Measurements from ENCODE around the gene TECPR2. TPM values are rescaled to one million over a fixed set of nuclear protein-coding genes. Genes with fewer than 3 reads are reported as not detected.

TECPR2 gene
- total and polyA plus RNA-seq, 10 of the 15 experiments (the other 5 are each of a cell fraction or from before 2014, with no cell fraction given), result 0.15 to 10.0 (median 3.0) TPM

DNA sequence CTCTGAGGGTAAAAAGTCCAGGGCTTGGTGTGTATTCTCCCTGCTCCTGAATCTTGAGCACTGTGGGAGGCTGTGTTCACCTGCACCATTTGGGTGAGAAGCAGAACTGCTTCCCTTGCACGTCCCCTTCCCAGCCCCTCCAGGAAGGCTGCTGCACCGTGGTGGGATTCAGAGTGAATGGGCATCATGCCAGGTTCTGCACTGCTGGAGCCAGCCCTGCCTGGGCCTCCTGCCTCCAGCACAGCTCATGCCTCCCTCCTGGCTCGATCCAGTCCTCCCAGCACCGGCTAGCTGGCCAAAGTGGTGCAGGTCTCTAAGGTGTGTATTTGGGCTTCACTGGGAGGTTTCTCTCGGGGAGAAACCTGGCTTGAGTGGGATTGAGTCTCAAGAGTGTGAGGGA is 92.0 kb downstream of the TECPR2 start:
- CTCF ChIA-PET, result no interaction called here
- H2AFZ ChIP-seq (ENCODE audit: control insufficient read depth, low read depth, low read length), result no peak overlapping the region
- DNase-seq (ENCODE audit: low read depth, low spot score) (no peak), FAIRE-seq (no peak), ATAC-seq (no peak)
- H3K36me3 ChIP-seq (ENCODE audit: control insufficient read depth in 2 of 2, insufficient read depth in 2 of 2, low read length in 1 of 2), result peaks cover 0 to 8% of the 10 kb centered on the region in 2 experiments; a peak in 1 of 4 replicates
- H3K9me3 ChIP-seq (replicated peaks; ENCODE audit: control insufficient read depth, insufficient read depth, low read length), result no peaks in the 10 kb centered on the region
- H4K20me1 ChIP-seq (ENCODE audit: control insufficient read depth, insufficient read depth), result no peaks in the 10 kb centered on the region
- 74% methylated on average over 5 of the region's 5 CpGs for WGBS (ENCODE audit: insufficient coverage, insufficient replicate concordance, low lambda C conversion rate, missing lambda C conversion rate)
- no TSS peak for BruUV-seq (replicated peaks)
- H3K79me2 ChIP-seq (ENCODE audit: control insufficient read depth, insufficient read depth, low read length), result no peaks in the 10 kb centered on the region
- in situ Hi-C loops (cut with MboI), result no loop called here
- H3K4me2 ChIP-seq (ENCODE audit: control insufficient read depth, insufficient read depth), result no peak overlapping the region
- RAD21 ChIA-PET (ENCODE audit: unreplicated experiment), result no interaction called here
- TF ChIP-seq MEF2B (IDR thresholded peaks at IDR 0.05; ENCODE audit: partially characterized antibody, poor library complexity, severe bottlenecking) (no peak), ZNF622 (IDR thresholded peaks at IDR 0.05) (no peak), JUNB (IDR thresholded peaks at IDR 0.05) (no peak), CHD4 (IDR thresholded peaks at IDR 0.05) (no peak)
- SMC1A ChIA-PET (ENCODE audit: uncharacterized antibody, unreplicated experiment), result interaction anchor here (1.7 kb wide), 1 partner anchor 16 kb away, joined by 5 read pairs; no protein-coding TSS in a partner anchor
- no peaks in the 10 kb centered on the region for H3K27me3 ChIP-seq (replicated peaks in 1 of 2; ENCODE audit: control insufficient read depth in 2 of 2, insufficient read depth in 2 of 2, low read length in 1 of 2)
- intact Hi-C loops (cut with micrococcal nuclease; ENCODE audit: unreplicated experiment), result no loop called here
- no peak overlapping the region for H3K27ac ChIP-seq (ENCODE audit: control insufficient read depth, insufficient read depth)
- H3K9ac ChIP-seq (ENCODE audit: control insufficient read depth, insufficient read depth, low read length), result no peak overlapping the region
- H3K4me1 ChIP-seq (ENCODE audit: control insufficient read depth, insufficient read depth, low read length), result no peaks in the 10 kb centered on the region
- H3K4me3 ChIP-seq, result no peak overlapping the region
- POLR2A ChIA-PET, result no interaction called here

DNA sequence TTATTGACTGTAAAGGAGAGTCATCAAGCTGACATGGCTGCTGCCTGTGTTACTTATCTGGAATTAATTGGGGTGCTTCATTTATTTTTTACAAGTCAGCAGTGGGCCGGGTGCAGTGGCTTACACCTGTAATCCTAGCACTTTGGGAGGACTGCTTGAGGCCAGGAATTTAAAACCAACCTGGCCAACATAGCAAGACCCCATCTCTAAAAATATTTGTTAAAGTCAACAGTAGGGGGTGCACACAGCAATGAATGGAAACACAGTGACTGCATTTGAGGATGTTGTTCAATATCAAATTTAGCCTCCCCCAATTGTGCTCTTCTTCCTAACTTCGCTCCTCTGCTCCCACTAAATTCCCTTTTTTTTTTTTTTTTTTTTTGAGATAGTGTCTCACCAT is 94.8 kb downstream of the TECPR2 start:
- Histone ChIP-seq H3K27ac (ENCODE audit: control insufficient read depth, insufficient read depth) (no peak overlapping the region), H3K36me3 (ENCODE audit: control insufficient read depth in 2 of 2, insufficient read depth in 2 of 2, low read length in 1 of 2) (no peaks in the 10 kb centered on the region), H3K27me3 (replicated peaks in 1 of 2; ENCODE audit: control insufficient read depth in 2 of 2, insufficient read depth in 2 of 2, low read length in 1 of 2) (no peaks in the 10 kb centered on the region), H3K4me2 (ENCODE audit: control insufficient read depth, insufficient read depth) (no peak overlapping the region), H3K79me2 (ENCODE audit: control insufficient read depth, insufficient read depth, low read length) (no peaks in the 10 kb centered on the region), H3K9ac (ENCODE audit: control insufficient read depth, insufficient read depth, low read length) (no peak overlapping the region), H3K4me3 (no peak overlapping the region), H4K20me1 (ENCODE audit: control insufficient read depth, insufficient read depth) (no peaks in the 10 kb centered on the region), H3K9me3 (replicated peaks; ENCODE audit: control insufficient read depth, insufficient read depth, low read length) (no peaks in the 10 kb centered on the region), H2AFZ (ENCODE audit: control insufficient read depth, low read depth, low read length) (no peak overlapping the region), H3K4me1 (ENCODE audit: control insufficient read depth, insufficient read depth, low read length) (no peaks in the 10 kb centered on the region)
- 39% methylated on average over 2 of the region's 2 CpGs for WGBS (ENCODE audit: insufficient coverage, insufficient replicate concordance, low lambda C conversion rate, missing lambda C conversion rate)
- SMC1A ChIA-PET (ENCODE audit: uncharacterized antibody, unreplicated experiment), result no interaction called here
- DNase-seq (ENCODE audit: low read depth, low spot score) (no peak), FAIRE-seq (no peak), ATAC-seq (no peak)
- intact Hi-C loops (cut with micrococcal nuclease; ENCODE audit: unreplicated experiment), result no loop called here
- CTCF ChIA-PET, result no interaction called here
- TF ChIP-seq CBX3 (IDR thresholded peaks at IDR 0.05; ENCODE audit: borderline replicate concordance, low read depth) (no peak), BRCA1 (IDR thresholded peaks at IDR 0.05; ENCODE audit: low read depth, low read length) (no peak)
- BruUV-seq (replicated peaks), result no TSS peak
- POLR2A ChIA-PET, result no interaction called here
- in situ Hi-C loops (cut with MboI), result no loop called here
- RAD21 ChIA-PET (ENCODE audit: unreplicated experiment), result no interaction called here

Measured in GM12878 (cell line).